NT2/D1 (cell line): ENCODE measurements around the gene SSUH2.

Source experiments
- YY1 ChIP-seq: IDR thresholded peaks from 2 replicates; pipeline ENCODE4 v1.6.1; 2011; ENCODE audit not compliant: insufficient read length, insufficient read depth
- ZNF274 ChIP-seq: IDR thresholded peaks from 2 replicates; pipeline ENCODE4 v1.6.1; 2011; ENCODE audit warnings: mild to moderate bottlenecking, low read depth, low read length

GRCh38 chr3:8618950-8619349, 25.6 kb downstream of the SSUH2 start:
- TF ChIP-seq YY1 (no peak), ZNF274 (no peak)
